B cell (primary cell): ENCODE data around the gene BCL2L1. TPM values are rescaled to one million over a fixed set of nuclear protein-coding genes. Genes with fewer than 3 reads are reported as not detected.

Experiments
- ATAC-seq: fragments of 200-7000 bp; cut with Tn5 transposase; one replicate; pipeline ENCODE4 v1.10.0; 2021; ENCODE audit warnings: low read depth, mild to moderate bottlenecking, moderate number of reproducible peaks, moderate library complexity
- CTCF ChIA-PET: fragments of 350-600 bp; sonication (Branson Sonifier 250); formaldehyde crosslinking; loops from one replicate; lab custom pipeline; 2021; ENCODE audit warnings: antibody characterized with exemption, inconsistent platforms; lab: Charles Lee
- POLR2A ChIA-PET: fragments of 350-600 bp; sonication (Branson Sonifier 250); formaldehyde crosslinking; loops from one replicate; lab custom pipeline; 2021; ENCODE audit warnings: antibody characterized with exemption; lab: Charles Lee
- DNase-seq: peaks from one replicate; pipeline ENCODE4 v3.0.0; 2013
- H2AFZ ChIP-seq: 2 replicates; pipeline ENCODE4 v1.6.1; 2012; ENCODE audit warnings: mild to moderate bottlenecking, low read depth, low read length; ENCODE audit not compliant: insufficient read depth, poor library complexity, severe bottlenecking
- H3K27ac ChIP-seq, 2 donors: 1 replicate in 1 of 2; 2 replicates in 1 of 2; pipeline ENCODE4 v1.5.1; 2012 to 2013; ENCODE audit warnings: low read length in 2 of 2, mild to moderate bottlenecking in 2 of 2, moderate library complexity in 1 of 2
- H3K27me3 ChIP-seq, 4 experiments: fragments of 200-600 bp in 1 of 4; sonication (generic) in 1 of 4; replicated peaks in 1 of 4; 1 replicate in 2 of 4; 2 replicates in 2 of 4; pipeline versions ENCODE4 v1.6.1 to v1.7.0; 2013 to 2016; ENCODE audit warnings: low read length in 3 of 4, mild to moderate bottlenecking in 2 of 4, mixed read lengths in 1 of 4, moderate library complexity in 1 of 4; ENCODE audit not compliant: insufficient read depth in 4 of 4, control insufficient read depth in 3 of 4; ENCODE audit errors: control extremely low read depth in 1 of 4
- H3K36me3 ChIP-seq, 2 experiments: replicated peaks in 1 of 2; 1 replicate in 1 of 2; 2 replicates in 1 of 2; pipeline versions ENCODE4 v1.6.1 to v1.7.1; 2013; ENCODE audit warnings: low read length in 1 of 2; ENCODE audit not compliant: insufficient read depth in 2 of 2, control insufficient read depth in 1 of 2; ENCODE audit errors: control extremely low read depth in 1 of 2, extremely low read depth in 1 of 2
- H3K4me1 ChIP-seq, 2 donors: fragments of 200-600 bp in 1 of 2; sonication (generic) in 1 of 2; 1 replicate in 1 of 2; 2 replicates in 1 of 2; pipeline versions ENCODE4 v1.5.1 to v1.6.1; 2013 to 2017; ENCODE audit warnings: low read length in 2 of 2; ENCODE audit not compliant: control insufficient read depth in 2 of 2, insufficient read depth in 2 of 2
- H3K4me2 ChIP-seq: replicated peaks from 2 replicates; pipeline ENCODE3; 2012; ENCODE audit warnings: mild to moderate bottlenecking, low read depth, low read length; ENCODE audit not compliant: poor library complexity, severe bottlenecking
- H3K4me3 ChIP-seq, 5 experiments: fragments of 200-600 bp in 1 of 5; sonication (generic) in 1 of 5; 1 replicate in 3 of 5; 2 replicates in 2 of 5; pipeline versions ENCODE4 v1.5.1 to v1.7.0; 2011 to 2016; ENCODE audit warnings: low read length in 4 of 5, mild to moderate bottlenecking in 4 of 5, low read depth in 2 of 5, control low read depth in 1 of 5, moderate library complexity in 1 of 5; ENCODE audit not compliant: insufficient read depth in 1 of 5; ENCODE audit errors: control extremely low read depth in 1 of 5, extremely low read depth in 1 of 5
- H3K79me2 ChIP-seq: fragments of 200-600 bp; sonication (generic); one replicate; pipeline ENCODE4 v1.6.0; 2016; ENCODE audit warnings: low read length; ENCODE audit not compliant: control insufficient read depth, insufficient read depth
- H3K9ac ChIP-seq: fragments of 200-600 bp; sonication (generic); 2 replicates; pipeline ENCODE4 v1.6.1; 2017; ENCODE audit warnings: mild to moderate bottlenecking, low read length, moderate library complexity
- H3K9me3 ChIP-seq, 3 donors: one replicate each; pipeline versions ENCODE4 v1.6.1 to v1.7.1; 2013; ENCODE audit warnings: low read length in 2 of 3; ENCODE audit not compliant: control insufficient read depth in 2 of 3, insufficient read depth in 1 of 3; ENCODE audit errors: control extremely low read depth in 1 of 3
- H4K20me1 ChIP-seq: 2 replicates; pipeline ENCODE4 v1.6.0; 2012; ENCODE audit warnings: mild to moderate bottlenecking, low read length; ENCODE audit not compliant: insufficient read depth, control insufficient read depth, poor library complexity, severe bottlenecking
- H3K27ac Mint-ChIP-seq: one replicate; pipeline ENCODE4 v1.8.0; 2021; ENCODE audit warnings: mixed read lengths
- H3K27me3 Mint-ChIP-seq: one replicate; pipeline ENCODE4 v1.8.0; 2021; ENCODE audit warnings: mixed read lengths
- H3K4me1 Mint-ChIP-seq: one replicate; pipeline ENCODE4 v1.8.0; 2021; ENCODE audit warnings: mixed read lengths
- H3K4me3 Mint-ChIP-seq: one replicate; pipeline ENCODE4 v1.8.0; 2021; ENCODE audit warnings: mixed read lengths
- H3K9me3 Mint-ChIP-seq: one replicate; pipeline ENCODE4 v1.8.0; 2022; ENCODE audit warnings: mixed read lengths; ENCODE audit not compliant: insufficient read depth
- EZH2 ChIP-seq: IDR thresholded peaks from 2 replicates; pipeline ENCODE4 v1.6.1; 2012; ENCODE audit warnings: borderline replicate concordance, low read depth, mild to moderate bottlenecking, moderate library complexity, low read length; ENCODE audit not compliant: insufficient read depth, poor library complexity, severe bottlenecking
- WGBS: methylation state at CpG from one replicate; pipeline ENCODE4 v1.1.5; 2013; ENCODE audit warnings: missing lambda C conversion rate; ENCODE audit not compliant: insufficient coverage; 5-methylcytosine and 5-hydroxymethylcytosine counted together
- intact Hi-C: fragments of 100-400 bp; cut with micrococcal nuclease; formaldehyde crosslinking; loops from one replicate; pipeline ENCODE4 v1.10.0; 2022
- polyA plus RNA-seq: library from polyadenylated mRNA; depleted of rRNA; stranded (reverse); fragments of >200 nt; gene quantifications from 2 replicates; pipeline ENCODE4 v1.2.3, GENCODE V29; 2012
- total RNA-seq, 2 donors: library from RNA; stranded (reverse); fragments of 120-200 nt in 1 of 2; gene quantifications; 1 replicate in 1 of 2; 2 replicates in 1 of 2; pipeline versions ENCODE4 v1.2.3 to v1.2.4, GENCODE V29; 2013 to 2022
- TF ChIP-seq, protein P1 (sequence below): fragments of 200-600 bp; IDR thresholded peaks from one replicate; pipeline ENCODE4 v1.8.0; 2022; ENCODE audit warnings: antibody characterized with exemption, mild to moderate bottlenecking

BCL2L1 gene
- total and polyA plus RNA-seq, 2 donors (not counting 1 experiment from before 2014, with no cell fraction given): 10.1 to 33.0 TPM

DNA sequence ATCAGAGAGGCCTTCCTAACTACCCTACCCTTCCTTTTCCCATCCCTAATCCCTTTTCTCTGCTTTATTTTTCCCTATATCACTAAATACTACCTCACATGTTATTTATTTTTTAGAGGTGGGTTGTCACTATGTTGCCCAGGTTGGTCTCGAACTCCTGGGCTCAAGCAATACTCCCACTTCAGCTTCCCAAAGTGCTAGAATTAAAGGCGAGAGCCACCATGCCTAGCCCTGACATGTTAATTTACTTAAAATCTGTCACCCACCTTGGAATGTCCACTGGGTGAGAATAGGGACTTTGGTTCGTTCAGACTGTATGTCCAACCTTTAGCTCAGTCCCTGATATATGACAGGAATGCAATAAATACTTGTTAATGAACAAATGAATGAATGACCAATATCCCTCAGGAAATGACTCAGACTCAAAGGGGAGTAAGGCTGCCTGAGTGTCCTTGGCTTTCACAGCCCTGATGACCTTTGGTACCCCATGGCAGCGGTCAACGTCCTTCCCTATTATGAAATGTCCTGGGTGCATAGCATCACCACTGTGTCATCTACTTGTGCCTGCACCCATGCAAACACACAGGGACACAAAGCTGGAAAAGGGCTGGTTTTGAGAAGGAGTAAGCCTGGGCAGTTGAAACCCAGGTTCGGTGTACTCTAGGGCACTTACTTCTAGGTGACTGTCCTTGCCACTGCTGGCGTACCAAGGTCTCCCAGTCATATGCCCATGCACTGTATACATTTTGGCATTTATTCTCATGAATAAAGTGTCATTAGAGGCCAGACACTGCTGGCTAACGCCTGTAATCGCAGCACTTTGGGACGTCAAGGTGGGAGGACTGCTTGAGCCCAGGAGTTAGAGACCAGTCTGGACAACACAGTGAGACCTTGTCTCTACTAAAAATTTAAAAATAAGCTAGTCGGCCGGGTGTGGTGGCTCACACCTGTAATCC lies 26.5 kb downstream of the BCL2L1 start:
- H3K4me2 ChIP-seq: no peak overlapping the region
- H3K27me3 Mint-ChIP-seq: no peaks in the 10 kb centered on the region
- no peak overlapping the region for H3K27ac Mint-ChIP-seq
- peaks cover 41% of the 10 kb centered on the region for H3K4me1 Mint-ChIP-seq
- no peak overlapping the region for H3K9ac ChIP-seq
- intact Hi-C loops: no loop called here
- TF ChIP-seq, protein P1, sequence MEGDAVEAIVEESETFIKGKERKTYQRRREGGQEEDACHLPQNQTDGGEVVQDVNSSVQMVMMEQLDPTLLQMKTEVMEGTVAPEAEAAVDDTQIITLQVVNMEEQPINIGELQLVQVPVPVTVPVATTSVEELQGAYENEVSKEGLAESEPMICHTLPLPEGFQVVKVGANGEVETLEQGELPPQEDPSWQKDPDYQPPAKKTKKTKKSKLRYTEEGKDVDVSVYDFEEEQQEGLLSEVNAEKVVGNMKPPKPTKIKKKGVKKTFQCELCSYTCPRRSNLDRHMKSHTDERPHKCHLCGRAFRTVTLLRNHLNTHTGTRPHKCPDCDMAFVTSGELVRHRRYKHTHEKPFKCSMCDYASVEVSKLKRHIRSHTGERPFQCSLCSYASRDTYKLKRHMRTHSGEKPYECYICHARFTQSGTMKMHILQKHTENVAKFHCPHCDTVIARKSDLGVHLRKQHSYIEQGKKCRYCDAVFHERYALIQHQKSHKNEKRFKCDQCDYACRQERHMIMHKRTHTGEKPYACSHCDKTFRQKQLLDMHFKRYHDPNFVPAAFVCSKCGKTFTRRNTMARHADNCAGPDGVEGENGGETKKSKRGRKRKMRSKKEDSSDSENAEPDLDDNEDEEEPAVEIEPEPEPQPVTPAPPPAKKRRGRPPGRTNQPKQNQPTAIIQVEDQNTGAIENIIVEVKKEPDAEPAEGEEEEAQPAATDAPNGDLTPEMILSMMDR: no peak
- TF ChIP-seq EZH2: no peak
- H3K27me3 ChIP-seq: no peaks in the 10 kb centered on the region
- H4K20me1 ChIP-seq: no peaks in the 10 kb centered on the region
- no peak overlapping the region for H2AFZ ChIP-seq
- H3K4me3 Mint-ChIP-seq: no peak overlapping the region
- H3K79me2 ChIP-seq: peaks cover 32% of the 10 kb centered on the region
- ChIA-PET CTCF (interaction anchor here (1.2 kb wide), 2 partner anchors 11 to 35 kb away, joined by 3 read pairs; no protein-coding TSS in a partner anchor), POLR2A (no interaction called here)
- H3K9me3 Mint-ChIP-seq: no peaks in the 10 kb centered on the region
- peaks cover 3 to 14% of the 10 kb centered on the region in 2 experiments for H3K36me3 ChIP-seq
- ATAC-seq (no peak), DNase-seq (no peak)
- no peaks in the 10 kb centered on the region for H3K9me3 ChIP-seq
- H3K4me1 ChIP-seq: peaks cover 18 to 22% of the 10 kb centered on the region in 2 donors
- no peak overlapping the region for H3K4me3 ChIP-seq
- 99% methylated on average over 9 of the region's 12 CpGs for WGBS
- H3K27ac ChIP-seq: no peak overlapping the region
